Esophagus muscularis mucosa (tissue), 3 donors: ENCODE results near the gene GDF11.

Experiments used
- EP300 ChIP-seq: sonication (generic); formaldehyde crosslinking; IDR thresholded peaks from one replicate; pipeline ENCODE4 v1.6.1; 2017; ENCODE audit warnings: antibody characterized with exemption
- POLR2AphosphoS5 ChIP-seq, 2 donors: sonication (generic); formaldehyde crosslinking; IDR thresholded peaks; one replicate each; pipeline ENCODE4 v1.6.1; 2017; ENCODE audit warnings: antibody characterized with exemption in 2 of 2

- TF ChIP-seq POLR2AphosphoS5 (IDR thresholded peaks at IDR 0.05) (no peak), EP300 (no peak)
Measured at GRCh38 chr12:55725556-55725955, 17.4 kb upstream of the GDF11 start.
